ENCODE data around the gene ACP3. TPM values are rescaled to one million over a fixed set of nuclear protein-coding genes. Genes with fewer than 3 reads are reported as not detected.

Gene ACP3
- total and polyA plus RNA-seq, 2 of the 4 experiments (the other 2 are of a cell fraction): 0.36 to 0.54 TPM

GRCh38 chr3:132343018-132343612, 25.9 kb downstream of the ACP3 start:
- dilution Hi-C loops (cut with HindIII; ENCODE audit: low sequenced_read_pairs, unreplicated experiment) (no loop called here), in situ Hi-C loops (cut with MboI; ENCODE audit: low sequenced_read_pairs) (no loop called here)
- POLR2A ChIA-PET (ENCODE audit: unreplicated experiment): no interaction called here

More at GRCh38 chr3:132343018-132343612, 25.9 kb downstream of the ACP3 start:
- Histone ChIP-seq H2AFZ (replicated peaks; ENCODE audit: low read length, poor library complexity) (no peak overlapping the region), H3K9ac (ENCODE audit: low read depth, low read length) (no peak overlapping the region), H3K4me1 (ENCODE audit: control insufficient read depth, insufficient read depth, low read length) (no peaks in the 10 kb centered on the region), H3K18ac (ENCODE audit: low read depth, low read length) (no peak overlapping the region), H3K4ac (ENCODE audit: low read depth, low read length) (no peak overlapping the region), H3K4me2 (ENCODE audit: low read depth, low read length) (no peak overlapping the region), H3K79me1 (ENCODE audit: low read depth in 1 of 2, low read length in 2 of 2) (no peaks in the 10 kb centered on the region), H3K9me1 (ENCODE audit: insufficient read depth, low read length) (no peaks in the 10 kb centered on the region), H3K56ac (ENCODE audit: extremely low read depth, insufficient read depth, low read length) (no peak overlapping the region), H2BK5ac (ENCODE audit: low read depth, low read length, poor library complexity, severe bottlenecking) (no peak overlapping the region), H3K4me3 (ENCODE audit: insufficient read depth, low read depth, low read length) (no peak overlapping the region), H3K23ac (ENCODE audit: low read depth, low read length) (no peak overlapping the region), H3K9me3 (ENCODE audit: control insufficient read depth, insufficient read depth, low read length) (no peaks in the 10 kb centered on the region), H2BK15ac (ENCODE audit: low read depth, low read length) (no peak overlapping the region), H4K5ac (ENCODE audit: low read depth, low read length) (no peak overlapping the region), H2AK5ac (ENCODE audit: low read depth, low read length) (no peak overlapping the region), H2AK9ac (replicated peaks; ENCODE audit: low read depth, low read length, poor library complexity) (no peak overlapping the region), H3K27ac (ENCODE audit: insufficient read depth, low read length) (no peak overlapping the region), H4K8ac (ENCODE audit: low read depth in 2 of 2, low read length in 2 of 2) (no peak overlapping the region), H2BK120ac (ENCODE audit: low read depth, low read length) (no peak overlapping the region), H3K14ac (replicated peaks; ENCODE audit: low read depth, low read length) (no peak overlapping the region), H2BK20ac (ENCODE audit: low read depth, low read length) (no peak overlapping the region), H4K20me1 (ENCODE audit: insufficient read depth, low read length) (no peaks in the 10 kb centered on the region), H3K27me3 (ENCODE audit: control insufficient read depth, insufficient read depth, low read length) (no peaks in the 10 kb centered on the region; the same call in none of the 2 replicates), H3K36me3 (ENCODE audit: control insufficient read depth, insufficient read depth, low read length) (no peaks in the 10 kb centered on the region), H4K91ac (ENCODE audit: insufficient read depth, low read depth, low read length) (no peak overlapping the region)
- intact Hi-C loops (cut with micrococcal nuclease): loop anchor here (1.0 kb wide), 3 partner anchors 86 to 305 kb away; no protein-coding TSS in a partner anchor
- CTCF ChIA-PET: interaction anchor here (0.6 to 2.8 kb wide), 17 partner anchors 9 to 104 kb away, joined by 3 to 26 read pairs (median 4); no protein-coding TSS in a partner anchor
- no peak for TF ChIP-seq BHLHE40 (IDR thresholded peaks at IDR 0.05; ENCODE audit: low read depth, low read length)
- no peak for TF ChIP-seq RCOR1 (IDR thresholded peaks at IDR 0.05; ENCODE audit: insufficient replicate concordance, low read length)
- TF ChIP-seq CTCF (conservative IDR thresholded peaks at IDR 0.05; ENCODE audit: low read depth, low read length): peak; percentile 86
- TF ChIP-seq SMC3 (IDR thresholded peaks at IDR 0.05; ENCODE audit: low read depth, low read length): peak; percentile 84
- TF ChIP-seq RAD21 (IDR thresholded peaks at IDR 0.05; ENCODE audit: low read length): peak; percentile 69
- BruUV-seq (replicated peaks): no TSS peak
- WGBS, 2 experiments (ENCODE audit: extremely low coverage in 2 of 2, insufficient read length in 1 of 2): 0% methylated on average over 4 of the region's 6 CpGs; no CpG with 5 or more reads in 1 of the 2 experiments
- peak; percentile 72; the same call in 1 of the 2 replicates for ATAC-seq (ENCODE audit: low read depth)
- peak; percentile 66 for DNase-seq
